SK-N-SH (cell line): ENCODE results near the gene RAD51B. TPM values are rescaled to one million over a fixed set of nuclear protein-coding genes. Genes with fewer than 3 reads are reported as not detected.

Experiments used
- CTCF ChIA-PET: fragments of 300-600, 350-600 bp; formaldehyde crosslinking; extraction: SDS; loops from one replicate; lab custom pipeline; 2021; lab: Yijun Ruan, JAX
- POLR2A ChIA-PET: fragments of 350-600 bp; sonication (Branson Sonifier 250); formaldehyde crosslinking; extraction: SDS; loops from one replicate; lab custom pipeline; 2020; ENCODE audit warnings: antibody characterized with exemption, inconsistent platforms; lab: Yijun Ruan, JAX
- DNase-seq: peaks from one replicate; pipeline ENCODE4 v3.0.0; 2012
- H2AFZ ChIP-seq: fragments of 200-600 bp; sonication (generic); 2 replicates; pipeline ENCODE4 v1.8.1; 2016; ENCODE audit warnings: antibody characterized with exemption, mild to moderate bottlenecking, low read depth
- H3F3A ChIP-seq: fragments of 200-600 bp; sonication (generic); replicated peaks from 2 replicates; pipeline ENCODE3; 2016; ENCODE audit warnings: antibody characterized with exemption, mild to moderate bottlenecking; ENCODE audit not compliant: insufficient read depth
- H3K27ac ChIP-seq, 2 experiments: fragments of 200-500 bp in 1 of 2; fragments of 200-600 bp in 1 of 2; sonication (Bioruptor generic) in 1 of 2; sonication (generic), shearing (Covaris generic) in 1 of 2; 2 replicates each; pipeline versions ENCODE4 v1.5.1 to v1.6.1; 2014 to 2016; ENCODE audit warnings: low read depth in 2 of 2, inconsistent platforms in 1 of 2, low read length in 1 of 2, mild to moderate bottlenecking in 1 of 2, mixed read lengths in 1 of 2
- H3K27me3 ChIP-seq: fragments of 200-600 bp; sonication (generic), shearing (Covaris generic); 2 replicates; pipeline ENCODE4 v1.6.1; 2016; ENCODE audit warnings: mixed run types; ENCODE audit not compliant: insufficient read depth
- H3K36me3 ChIP-seq, 2 experiments: fragments of 200-500 bp in 1 of 2; fragments of 200-600 bp in 1 of 2; sonication (Bioruptor generic) in 1 of 2; sonication (generic) in 1 of 2; replicated peaks in 1 of 2; 2 replicates each; pipeline versions ENCODE3 to v1.5.1; 2014 to 2016; ENCODE audit warnings: low read length in 1 of 2, mild to moderate bottlenecking in 1 of 2; ENCODE audit not compliant: insufficient read depth in 2 of 2, control insufficient read depth in 1 of 2
- H3K4me1 ChIP-seq, 2 experiments: fragments of 200-500 bp in 1 of 2; fragments of 200-600 bp in 1 of 2; sonication (Bioruptor generic) in 1 of 2; sonication (generic), shearing (Covaris generic) in 1 of 2; 2 replicates each; pipeline versions ENCODE4 v1.5.1 to v1.6.1; 2014 to 2016; ENCODE audit warnings: low read depth in 1 of 2, low read length in 1 of 2, mixed run types in 1 of 2; ENCODE audit not compliant: insufficient read depth in 2 of 2, control insufficient read depth in 1 of 2
- H3K4me2 ChIP-seq: fragments of 200-600 bp; sonication (generic), shearing (Covaris generic); 2 replicates; pipeline ENCODE4 v1.6.1; 2017; ENCODE audit warnings: mixed run types
- H3K4me3 ChIP-seq, 2 experiments: fragments of 200-500 bp in 1 of 2; fragments of 200-600 bp in 1 of 2; sonication (Bioruptor generic) in 1 of 2; sonication (generic), shearing (Covaris generic) in 1 of 2; 2 replicates each; pipeline versions ENCODE4 v1.5.1 to v1.8.1; 2014 to 2016; ENCODE audit warnings: low read depth in 2 of 2, inconsistent platforms in 1 of 2, low read length in 1 of 2, mild to moderate bottlenecking in 1 of 2, mixed read lengths in 1 of 2, moderate library complexity in 1 of 2
- H3K79me2 ChIP-seq: fragments of 200-600 bp; sonication (generic); 2 replicates; pipeline ENCODE4 v1.8.1; 2017; ENCODE audit warnings: mild to moderate bottlenecking; ENCODE audit not compliant: insufficient read depth
- H3K9ac ChIP-seq: fragments of 200-600 bp; sonication (generic); 2 replicates; pipeline ENCODE4 v1.6.1; 2017; ENCODE audit warnings: mixed run types
- H3K9me2 ChIP-seq: fragments of 200-600 bp; sonication (generic); 2 replicates; pipeline ENCODE4 v1.6.1; 2017; ENCODE audit warnings: mixed run types
- H3K9me3 ChIP-seq: fragments of 200-600 bp; sonication (generic); 2 replicates; pipeline ENCODE4 v1.6.1; 2017; ENCODE audit warnings: mixed run types, mild to moderate bottlenecking, moderate library complexity
- H4K20me1 ChIP-seq: fragments of 200-600 bp; sonication (generic); 2 replicates; pipeline ENCODE4 v1.6.1; 2017; ENCODE audit warnings: mild to moderate bottlenecking, mixed run types; ENCODE audit not compliant: insufficient read depth
- CTCF ChIP-seq: fragments of 200-600 bp; sonication (generic); IDR thresholded peaks from 2 replicates; pipeline ENCODE4 v1.6.1; 2017; ENCODE audit warnings: antibody characterized with exemption, mild to moderate bottlenecking, moderate library complexity
- ELF1 ChIP-seq: IDR thresholded peaks from 2 replicates; pipeline ENCODE4 v1.4.0; 2012
- EP300 ChIP-seq, 2 experiments: IDR thresholded peaks; 2 replicates each; pipeline versions ENCODE4 v1.4.0 to v1.6.1; 2012; ENCODE audit warnings: borderline replicate concordance in 1 of 2, low read depth in 1 of 2, low read length in 1 of 2
- EZH2phosphoT487 ChIP-seq: fragments of 200-600 bp; sonication (generic); IDR thresholded peaks from 2 replicates; pipeline ENCODE4 v1.6.1; 2017; ENCODE audit warnings: low read depth, mixed run types, mild to moderate bottlenecking, antibody characterized with exemption, moderate library complexity, borderline replicate concordance
- FOXJ3 ChIP-seq: sonication (generic); formaldehyde crosslinking; IDR thresholded peaks from 2 replicates; pipeline ENCODE4 v1.5.1; 2020; ENCODE audit warnings: mild to moderate bottlenecking, missing genetic modification reagents
- FOXM1 ChIP-seq: IDR thresholded peaks from 2 replicates; pipeline ENCODE4 v1.4.0; 2012; ENCODE audit warnings: low read depth, mild to moderate bottlenecking
- GATA2 ChIP-seq: sonication (generic); formaldehyde crosslinking; IDR thresholded peaks from 2 replicates; pipeline ENCODE4 v1.5.0; 2020; ENCODE audit warnings: mild to moderate bottlenecking, missing genetic modification reagents
- IRF3 ChIP-seq: fragments of 150-350 bp; IDR thresholded peaks from 2 replicates; pipeline ENCODE4 v1.6.1; 2016; ENCODE audit warnings: mild to moderate bottlenecking, low read depth, low read length
- JUND ChIP-seq: IDR thresholded peaks from 2 replicates; pipeline ENCODE4 v1.4.0; 2012
- MEF2A ChIP-seq: IDR thresholded peaks from 2 replicates; pipeline ENCODE4 v1.4.0; 2012; ENCODE audit warnings: low read depth, borderline replicate concordance
- NRF1 ChIP-seq: IDR thresholded peaks from 2 replicates; pipeline ENCODE4 v1.6.1; 2012; ENCODE audit warnings: low read depth, mild to moderate bottlenecking, low read length
- RCOR1 ChIP-seq: fragments of 150-350 bp; IDR thresholded peaks from 2 replicates; pipeline ENCODE4 v1.6.1; 2017; ENCODE audit warnings: antibody characterized with exemption, low read length
- RXRA ChIP-seq: IDR thresholded peaks from 2 replicates; pipeline ENCODE4 v1.4.0; 2012; ENCODE audit warnings: low read depth, mild to moderate bottlenecking, borderline replicate concordance
- SIN3A ChIP-seq: IDR thresholded peaks from 2 replicates; pipeline ENCODE4 v1.6.1; 2012; ENCODE audit warnings: low read depth, mild to moderate bottlenecking, low read length, moderate library complexity, borderline replicate concordance
- TCF12 ChIP-seq: IDR thresholded peaks from 2 replicates; pipeline ENCODE4 v1.4.0; 2012
- TEAD4 ChIP-seq: IDR thresholded peaks from 2 replicates; pipeline ENCODE4 v1.4.0; 2012; ENCODE audit warnings: mild to moderate bottlenecking, borderline replicate concordance; ENCODE audit not compliant: insufficient read depth
- USF2 ChIP-seq: fragments of 150-350 bp; IDR thresholded peaks from 2 replicates; pipeline ENCODE4 v1.6.1; 2017; ENCODE audit warnings: antibody characterized with exemption, low read length, low read depth, borderline replicate concordance
- WGBS: methylation state at CpG from one replicate; pipeline ENCODE4 v1.1.6; 2017; ENCODE audit warnings: low lambda C conversion rate; 5-methylcytosine and 5-hydroxymethylcytosine counted together
- polyA plus RNA-seq, 3 experiments: library from polyadenylated mRNA; depleted of rRNA; stranded (reverse); fragments of >200 nt; gene quantifications; 2 replicates each; pipeline ENCODE4 v1.2.3, GENCODE V29; 2012

RAD51B gene
- polyA plus RNA-seq, 1 of the 3 experiments (the other 2 are of a cell fraction): 6.0 TPM

GRCh38 chr14:68608574-68608962, 789.0 kb downstream of the RAD51B start:
- 93% methylated on average over 3 of the region's 4 CpGs for WGBS

More at GRCh38 chr14:68608574-68608962, 789.0 kb downstream of the RAD51B start:
- Histone ChIP-seq H3K27ac (no peak overlapping the region), H3K36me3 (no peaks in the 10 kb centered on the region), H3K4me2 (no peak overlapping the region), H3K9me2 (no peaks in the 10 kb centered on the region), H3F3A (no peaks in the 10 kb centered on the region), H3K4me1 (no peaks in the 10 kb centered on the region; a peak in 1 of 4 replicates), H3K4me3 (no peak overlapping the region), H3K79me2 (no peaks in the 10 kb centered on the region), H4K20me1 (no peaks in the 10 kb centered on the region), H3K9ac (no peak overlapping the region), H2AFZ (no peak overlapping the region), H3K9me3 (no peaks in the 10 kb centered on the region), H3K27me3 (no peaks in the 10 kb centered on the region)
- ChIA-PET CTCF (interaction anchor here (1.2 kb wide), 1 partner anchor 208 kb away, joined by 3 read pairs; no protein-coding TSS in a partner anchor), POLR2A (no interaction called here)
- TF ChIP-seq RXRA (no peak), TCF12 (no peak), RCOR1 (no peak), EP300 (IDR thresholded peaks at IDR 0.05; ENCODE audit: borderline replicate concordance in 1 of 2, low read depth in 1 of 2, low read length in 1 of 2) (no peak), ELF1 (no peak), SIN3A (no peak), USF2 (no peak), FOXM1 (no peak), NRF1 (no peak), IRF3 (no peak), TEAD4 (no peak), CTCF (no peak), FOXJ3 (CRISPR knock-in tag) (no peak), GATA2 (CRISPR knock-in tag) (no peak), MEF2A (no peak), EZH2phosphoT487 (no peak), JUND (no peak)
- DNase-seq: no peak
